HG02642 (cell line): ENCODE data around the gene TICRR.
"Not testable (repeated sequence)": the region's sequence is repeated elsewhere in the genome, so short reads cannot be mapped to it uniquely, and the experiment has no call there.

Experiments
- ATAC-seq: cut with Tn5 transposase; IDR thresholded peaks from one replicate; pipeline ENCODE4 v1.9.1; 2021; ENCODE audit warnings: mild to moderate bottlenecking; ENCODE audit not compliant: unreplicated experiment, poor library complexity

The TICRR gene

GRCh38 chr15:89575146-89575655 is at the start of gene TICRR:
Gene TICRR (plus strand): TSS chr15:89575469. CDS start chr15:89575587, 118 bp downstream.
- ATAC-seq = peak; percentile 96

- no peak for ATAC-seq
Measured at GRCh38 chr15:89526181-89526580, 49.1 kb upstream of the TICRR start.

- ATAC-seq = no peak
Measured at GRCh38 chr15:89526601-89527441, 48.4 kb upstream of the TICRR start.

- no peak for ATAC-seq
Measured at GRCh38 chr15:89528757-89529352, 46.4 kb upstream of the TICRR start.

- no peak for ATAC-seq
Measured at GRCh38 chr15:89530976-89531375, 44.3 kb upstream of the TICRR start.

- ATAC-seq = no peak
Measured at GRCh38 chr15:89531796-89532537, 43.3 kb upstream of the TICRR start.

- no peak for ATAC-seq
Measured at GRCh38 chr15:89533861-89534544, 41.3 kb upstream of the TICRR start.

GRCh38 chr15:89539027-89539426 is 36.2 kb upstream of the TICRR start:
- ATAC-seq = no peak

GRCh38 chr15:89542369-89542768 is 32.9 kb upstream of the TICRR start:
- no peak for ATAC-seq

- no peak for ATAC-seq
Measured at GRCh38 chr15:89543389-89543788, 31.9 kb upstream of the TICRR start.

- not testable (repeated sequence) for ATAC-seq
Measured at GRCh38 chr15:89549138-89549537, 26.1 kb upstream of the TICRR start.

GRCh38 chr15:89550427-89550826 is 24.8 kb upstream of the TICRR start:
- ATAC-seq = no peak

GRCh38 chr15:89551550-89551949 is 23.7 kb upstream of the TICRR start:
- ATAC-seq = peak; percentile 76

GRCh38 chr15:89553632-89554031 is 21.6 kb upstream of the TICRR start:
- ATAC-seq = no peak

- ATAC-seq = no peak
Measured at GRCh38 chr15:89554247-89554646, 21.0 kb upstream of the TICRR start.

GRCh38 chr15:89555768-89556167 is 19.5 kb upstream of the TICRR start:
- ATAC-seq = no peak

- no peak for ATAC-seq
Measured at GRCh38 chr15:89556413-89557262, 18.6 kb upstream of the TICRR start.

GRCh38 chr15:89559769-89560264 is 15.5 kb upstream of the TICRR start:
- ATAC-seq = no peak

- no peak for ATAC-seq
Measured at GRCh38 chr15:89566181-89566580, 9.1 kb upstream of the TICRR start.
